K562 (cell line): Measurements from ENCODE around the gene GSTA5. TPM values are rescaled to one million over a fixed set of nuclear protein-coding genes. Genes with fewer than 3 reads are reported as not detected.

Experiments used
- ATAC-seq: fragments of 200-7000 bp; cut with Tn5 transposase; 3 replicates; pipeline ENCODE4 v1.9.1; 2020; ENCODE audit warnings: moderate library complexity
- BruUV-seq: library from RNA; stranded (reverse); fragments of 400-500 nt; replicated peaks from 2 replicates; lab custom pipeline; 2021; lab: Mats Ljungman, UMichigan
- CTCF ChIA-PET: fragments of 300-600 bp; formaldehyde crosslinking; extraction: SDS; loops from one replicate; lab custom pipeline; 2021; ENCODE audit warnings: low intra/inter-chr PET ratio; lab: Yijun Ruan, JAX
- POLR2A ChIA-PET: fragments of 300-600, 350-650 bp; sonication (Branson Sonifier 250); formaldehyde crosslinking; extraction: SDS; loops from one replicate; lab custom pipeline; 2021; ENCODE audit warnings: antibody characterized with exemption, inconsistent platforms; lab: Yijun Ruan, JAX
- DNase-seq, 4 experiments: peaks; one replicate each; pipeline versions ENCODE4 v3.0.0 to v3.0.0-alpha.2; 2011 to 2018; ENCODE audit warnings: low spot score in 3 of 4, mixed read lengths in 3 of 4; ENCODE audit errors: extremely low read depth in 1 of 4
- FAIRE-seq: peaks from 2 replicates; lab custom pipeline; 2011; peaks lifted over from hg19 to GRCh38; lab: Jason Lieb, UNC
- H2AFZ ChIP-seq: 2 replicates; pipeline ENCODE4 v1.6.0; 2011; ENCODE audit warnings: low read depth, low read length, control low read depth, inconsistent platforms
- H3K27ac ChIP-seq: fragments of 200-600 bp; 3 replicates; pipeline ENCODE4 v1.8.0; 2011; ENCODE audit warnings: low read depth, mild to moderate bottlenecking, control low read depth, inconsistent platforms, low read length, moderate library complexity, mixed read lengths; ENCODE audit errors: extremely low read depth
- H3K27me3 ChIP-seq, 2 experiments: fragments of 300-600 bp in 1 of 2; 2 replicates in 1 of 2; 3 replicates in 1 of 2; pipeline versions ENCODE4 v1.6.0 to v1.8.0; 2011; ENCODE audit warnings: inconsistent platforms in 2 of 2, low read length in 2 of 2, mild to moderate bottlenecking in 1 of 2, mixed read lengths in 1 of 2, moderate library complexity in 1 of 2; ENCODE audit not compliant: control insufficient read depth in 2 of 2, insufficient read depth in 2 of 2
- H3K36me3 ChIP-seq: fragments of 300-600 bp; 3 replicates; pipeline ENCODE4 v1.8.0; 2011; ENCODE audit warnings: mild to moderate bottlenecking, low read length, inconsistent platforms; ENCODE audit not compliant: control insufficient read depth, insufficient read depth
- H3K4me1 ChIP-seq, 2 experiments: fragments of 200-600 bp in 1 of 2; replicated peaks in 1 of 2; 2 replicates in 1 of 2; 3 replicates in 1 of 2; pipeline versions ENCODE4 v1.5.1 to v1.8.0; 2011; ENCODE audit warnings: inconsistent platforms in 2 of 2, low read length in 2 of 2, mild to moderate bottlenecking in 1 of 2, mixed read lengths in 1 of 2, moderate library complexity in 1 of 2; ENCODE audit not compliant: control insufficient read depth in 2 of 2, insufficient read depth in 2 of 2
- H3K4me2 ChIP-seq: 2 replicates; pipeline ENCODE4 v1.6.1; 2011; ENCODE audit warnings: low read length, control low read depth, inconsistent platforms, mixed read lengths; ENCODE audit not compliant: insufficient read depth
- H3K4me3 ChIP-seq: fragments of 200-600 bp; sonication (generic), shearing (Covaris generic); 2 replicates; pipeline ENCODE4 v1.5.1; 2016; ENCODE audit warnings: control low read depth, inconsistent platforms
- H3K79me2 ChIP-seq: fragments of 200-600 bp; 3 replicates; pipeline ENCODE4 v1.8.0; 2011; ENCODE audit warnings: low read length, inconsistent platforms; ENCODE audit not compliant: control insufficient read depth, insufficient read depth
- H3K9ac ChIP-seq, 2 experiments: 2 replicates each; pipeline versions ENCODE4 v1.6.0 to v1.6.1; 2011; ENCODE audit warnings: low read depth in 2 of 2, low read length in 2 of 2, control low read depth in 1 of 2, inconsistent platforms in 1 of 2, mild to moderate bottlenecking in 1 of 2, mixed read lengths in 1 of 2; ENCODE audit not compliant: insufficient read depth in 1 of 2
- H3K9me1 ChIP-seq: one replicate; pipeline ENCODE4 v1.6.0; 2011; ENCODE audit warnings: inconsistent platforms, mild to moderate bottlenecking, low read length, moderate library complexity; ENCODE audit not compliant: control insufficient read depth, insufficient read depth
- H3K9me3 ChIP-seq: replicated peaks from 2 replicates; pipeline ENCODE4 v1.5.1; 2011; ENCODE audit warnings: low read depth, low read length, inconsistent platforms; ENCODE audit not compliant: control insufficient read depth, insufficient read depth
- H4K20me1 ChIP-seq: replicated peaks from 2 replicates; pipeline ENCODE4 v1.6.1; 2011; ENCODE audit warnings: low read length, inconsistent platforms, mixed read lengths; ENCODE audit not compliant: control insufficient read depth, insufficient read depth
- BACH1 ChIP-seq: fragments of 200-800 bp; sonication (Bioruptor generic); IDR thresholded peaks from 2 replicates; pipeline ENCODE4 v1.6.1; 2016; ENCODE audit warnings: missing genetic modification characterization, missing compliant biosample characterization
- IRF2 ChIP-seq: sonication (generic); formaldehyde crosslinking; IDR thresholded peaks from 2 replicates; pipeline ENCODE4 v1.8.1; 2022; ENCODE audit warnings: mild to moderate bottlenecking, missing genetic modification reagents
- NFIC ChIP-seq: fragments of 450-650 bp; IDR thresholded peaks from 2 replicates; pipeline ENCODE4 v1.6.1; 2017; ENCODE audit warnings: mild to moderate bottlenecking, inconsistent platforms
- SMARCC2 ChIP-seq: fragments of 450-650 bp; IDR thresholded peaks from 2 replicates; pipeline ENCODE4 v1.6.1; 2017; ENCODE audit warnings: antibody characterized with exemption, moderate library complexity, mild to moderate bottlenecking, low read depth
- SRSF1 ChIP-seq: fragments of 200-400 bp; formaldehyde crosslinking; IDR thresholded peaks from 2 replicates; pipeline ENCODE4 v1.6.1; 2017; ENCODE audit warnings: mild to moderate bottlenecking, low read depth, low read length, moderate library complexity
- ZNF143 ChIP-seq: sonication (generic); formaldehyde crosslinking; IDR thresholded peaks from 2 replicates; pipeline ENCODE4 v1.9.0; 2022; ENCODE audit warnings: mild to moderate bottlenecking, missing genetic modification reagents
- WGBS: fragments of 100-300 bp; shearing (Covaris generic); methylation state at CpG from one replicate; pipeline ENCODE4 v1.1.6; 2016; ENCODE audit warnings: low coverage, mixed read lengths; ENCODE audit not compliant: insufficient coverage; ENCODE audit errors: missing lambda C conversion rate; 5-methylcytosine and 5-hydroxymethylcytosine counted together
- in situ Hi-C: fragments of 300-500 bp; cut with MboI; formaldehyde crosslinking; loops from 4 replicates; pipeline ENCODE4 v1.15.0; 2018; ENCODE audit warnings: inconsistent platforms, mixed read lengths
- intact Hi-C: fragments of 100-400 bp; cut with micrococcal nuclease; formaldehyde crosslinking; loops from 2 replicates; pipeline ENCODE4 v1.14.2; 2022
- polyA plus RNA-seq, 8 experiments: library from polyadenylated mRNA; depleted of rRNA in 4 of 8; stranded (reverse) in 5 of 8; unstranded in 3 of 8; fragments of >200 nt; fragmentation: Nextera tagmentation in 2 of 8; fragmentation: Illumina TruSeq in 1 of 8; extraction: Ambion mirVana in 2 of 8; extraction: Trizol in 1 of 8; gene quantifications; 2 replicates each; pipeline versions ENCODE4 v1.2.1 to v1.2.3, GENCODE V29; 2011 to 2014; ENCODE audit warnings: inconsistent platforms in 1 of 8, missing spikeins in 1 of 8
- total RNA-seq, 7 experiments: library from RNA; depleted of rRNA in 6 of 7; stranded (reverse); fragments of >200 nt in 6 of 7; fragmentation: Illumina TruSeq in 2 of 7; extraction: Trizol in 2 of 7; gene quantifications; 2 replicates each; pipeline versions ENCODE4 v1.2.1 to v1.2.3, GENCODE V29; 2011 to 2021; ENCODE audit warnings: low replicate concordance in 1 of 7
- TF ChIP-seq, protein P1 (sequence below): fragments of 450-650 bp; IDR thresholded peaks from 2 replicates; pipeline ENCODE4 v1.7.0; 2016; ENCODE audit warnings: borderline replicate concordance

Gene GSTA5
- total and polyA plus RNA-seq, 9 of the 15 experiments (the other 6 are each of a cell fraction or from before 2014, with no cell fraction given) = not detected

- no peak for DNase-seq
- ChIA-PET CTCF (no interaction called here), POLR2A (interaction anchor here (0.6 kb wide), 1 partner anchor 87 kb away, joined by 3 read pairs; no protein-coding TSS in a partner anchor)
- ATAC-seq = no peak
- WGBS = 7% methylated on average over 7 of the region's 7 CpGs
- Histone ChIP-seq H2AFZ (no peak overlapping the region), H3K9me1 (no peaks in the 10 kb centered on the region), H3K79me2 (no peaks in the 10 kb centered on the region), H4K20me1 (no peaks in the 10 kb centered on the region), H3K4me2 (no peak overlapping the region), H3K4me1 (no peaks in the 10 kb centered on the region; a peak in 1 of 5 replicates), H3K9me3 (no peaks in the 10 kb centered on the region), H3K27me3 (peaks cover 8 to 15% of the 10 kb centered on the region in 2 experiments; a peak in 1 of 5 replicates), H3K9ac (no peak overlapping the region), H3K4me3 (no peak overlapping the region), H3K27ac (no peak overlapping the region), H3K36me3 (no peaks in the 10 kb centered on the region)
- no TSS peak for BruUV-seq
- in situ Hi-C loops = no loop called here
- TF ChIP-seq NFIC (peak; percentile 74), SRSF1 (no peak)
- no peak for FAIRE-seq
- intact Hi-C loops = no loop called here
Measured at GRCh38 chr6:52876056-52876787, 35.6 kb upstream of the GSTA5 start.

DNA sequence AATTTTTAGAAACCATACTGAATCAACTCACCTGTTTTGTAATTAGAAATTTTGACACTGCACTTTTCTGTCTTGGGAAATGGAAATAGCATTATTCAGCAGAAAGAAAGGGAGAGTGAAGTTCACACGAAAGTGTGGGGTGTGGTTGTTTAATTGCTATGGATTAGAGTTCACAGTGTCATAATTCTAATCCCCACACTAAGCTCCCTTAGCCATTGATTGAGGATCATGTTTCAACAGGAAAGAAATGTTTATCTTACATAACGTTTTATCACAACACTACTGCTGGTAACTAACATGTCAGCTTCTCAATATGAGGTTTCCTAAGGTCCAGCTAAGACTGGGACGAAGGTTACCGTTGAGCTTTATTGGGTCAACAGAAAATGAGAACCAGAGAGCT is 31.4 kb upstream of the GSTA5 start:
- ATAC-seq (no peak), DNase-seq (no peak), FAIRE-seq (no peak)
- no TSS peak for BruUV-seq
- Histone ChIP-seq H3K9ac (no peak overlapping the region), H3K4me2 (no peak overlapping the region), H4K20me1 (no peaks in the 10 kb centered on the region), H3K27ac (no peak overlapping the region), H3K9me3 (no peaks in the 10 kb centered on the region), H3K27me3 (peaks cover 4 to 16% of the 10 kb centered on the region in 2 experiments; a peak in 2 of 5 replicates), H3K9me1 (no peaks in the 10 kb centered on the region), H3K4me3 (no peak overlapping the region), H2AFZ (no peak overlapping the region), H3K79me2 (no peaks in the 10 kb centered on the region), H3K36me3 (no peaks in the 10 kb centered on the region), H3K4me1 (no peaks in the 10 kb centered on the region; a peak in 1 of 5 replicates)
- ChIA-PET POLR2A (no interaction called here), CTCF (no interaction called here)
- 0% methylated on average over 4 of the region's 4 CpGs for WGBS
- TF ChIP-seq BACH1 (tag) (no peak), IRF2 (CRISPR knock-in tag) (no peak), SMARCC2 (no peak), ZNF143 (CRISPR knock-in tag) (no peak)
- TF ChIP-seq, protein P1, sequence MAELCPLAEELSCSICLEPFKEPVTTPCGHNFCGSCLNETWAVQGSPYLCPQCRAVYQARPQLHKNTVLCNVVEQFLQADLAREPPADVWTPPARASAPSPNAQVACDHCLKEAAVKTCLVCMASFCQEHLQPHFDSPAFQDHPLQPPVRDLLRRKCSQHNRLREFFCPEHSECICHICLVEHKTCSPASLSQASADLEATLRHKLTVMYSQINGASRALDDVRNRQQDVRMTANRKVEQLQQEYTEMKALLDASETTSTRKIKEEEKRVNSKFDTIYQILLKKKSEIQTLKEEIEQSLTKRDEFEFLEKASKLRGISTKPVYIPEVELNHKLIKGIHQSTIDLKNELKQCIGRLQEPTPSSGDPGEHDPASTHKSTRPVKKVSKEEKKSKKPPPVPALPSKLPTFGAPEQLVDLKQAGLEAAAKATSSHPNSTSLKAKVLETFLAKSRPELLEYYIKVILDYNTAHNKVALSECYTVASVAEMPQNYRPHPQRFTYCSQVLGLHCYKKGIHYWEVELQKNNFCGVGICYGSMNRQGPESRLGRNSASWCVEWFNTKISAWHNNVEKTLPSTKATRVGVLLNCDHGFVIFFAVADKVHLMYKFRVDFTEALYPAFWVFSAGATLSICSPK = no peak
- in situ Hi-C loops (no loop called here), intact Hi-C loops (no loop called here)
